GM18861 (cell line): ENCODE data around the gene SOCS1.
"Not testable (repeated sequence)": the region's sequence is repeated elsewhere in the genome, so short reads cannot be mapped to it uniquely, and the experiment has no call there.

Experiments used
- ATAC-seq: cut with Tn5 transposase; IDR thresholded peaks from one replicate; pipeline ENCODE4 v1.9.1; 2021; ENCODE audit not compliant: unreplicated experiment

The SOCS1 gene

GRCh38 chr16:11255737-11256660 is at the start of gene SOCS1:
SOCS1 (minus strand) TSS chr16:11256204; CDS start chr16:11255478, 726 bp downstream.
- ATAC-seq = peak; percentile 37

GRCh38 chr16:11303405-11304138 is 47.6 kb upstream of the SOCS1 start:
- no peak for ATAC-seq

- no peak for ATAC-seq
Measured at GRCh38 chr16:11302977-11303376, 47.0 kb upstream of the SOCS1 start.

- no peak for ATAC-seq
Measured at GRCh38 chr16:11301645-11302501, 45.9 kb upstream of the SOCS1 start.

- no peak for ATAC-seq
Measured at GRCh38 chr16:11300560-11300892, 44.5 kb upstream of the SOCS1 start.

GRCh38 chr16:11299865-11300559 is 44.0 kb upstream of the SOCS1 start:
- ATAC-seq = no peak

GRCh38 chr16:11298950-11299547 is 43.0 kb upstream of the SOCS1 start:
- ATAC-seq = not testable (repeated sequence)

- ATAC-seq = no peak
Measured at GRCh38 chr16:11298143-11298900, 42.3 kb upstream of the SOCS1 start.

- peak; percentile 80 for ATAC-seq
Measured at GRCh38 chr16:11297492-11298142, 41.6 kb upstream of the SOCS1 start.

GRCh38 chr16:11296706-11297491 is 40.9 kb upstream of the SOCS1 start:
- ATAC-seq = peak; percentile 16

- no peak for ATAC-seq
Measured at GRCh38 chr16:11296351-11296705, 40.3 kb upstream of the SOCS1 start.

- no peak for ATAC-seq
Measured at GRCh38 chr16:11295672-11296071, 39.7 kb upstream of the SOCS1 start.

- ATAC-seq = no peak
Measured at GRCh38 chr16:11292076-11292748, 36.2 kb upstream of the SOCS1 start.

GRCh38 chr16:11291091-11291703 is 35.2 kb upstream of the SOCS1 start:
- ATAC-seq = no peak

GRCh38 chr16:11290102-11290893 is 34.3 kb upstream of the SOCS1 start:
- ATAC-seq = no peak

GRCh38 chr16:11289696-11290095 is 33.7 kb upstream of the SOCS1 start:
- ATAC-seq = not testable (repeated sequence)
